ENCODE measurements around the gene PP2D1. TPM values are rescaled to one million over a fixed set of nuclear protein-coding genes. Genes with fewer than 3 reads are reported as not detected.

Gene PP2D1
- total and polyA plus RNA-seq, 9 of the 15 experiments (the other 6 are each of a cell fraction or from before 2014, with no cell fraction given), result 0.07 to 0.10 TPM; not detected in 7

- peak; percentile 81 for TF ChIP-seq ATF3 (IDR thresholded peaks at IDR 0.05)
- TF ChIP-seq ATF3 (CRISPR knock-in tag; conservative IDR thresholded peaks at IDR 0.05), result no peak
- peak; percentile 81 for TF ChIP-seq MEIS2 (IDR thresholded peaks at IDR 0.05; ENCODE audit: partially characterized antibody)
- TF ChIP-seq ARID3B (CRISPR knock-in tag; IDR thresholded peaks at IDR 0.05; ENCODE audit: borderline replicate concordance), result no peak
- peak in 1 of 2 experiments; percentile 65; a peak in 2 of 4 replicates for TF ChIP-seq FOXA3 (CRISPR knock-in tag; conservative IDR thresholded peaks at IDR 0.05 in 1 of 2, IDR thresholded peaks at IDR 0.05 in 1 of 2)
- no peak for TF ChIP-seq MCM5 (IDR thresholded peaks at IDR 0.05; ENCODE audit: low read depth)
- TF ChIP-seq SMAD2 (IDR thresholded peaks at IDR 0.05; ENCODE audit: low read depth, low read length), result no peak
- 0 out of 4 replicates have a peak, but pooled peaks of 1 of the 2 experiments have one; percentile 18 for TF ChIP-seq NRF1 (conservative IDR thresholded peaks at IDR 0.05 in 1 of 2, IDR thresholded peaks at IDR 0.05 in 1 of 2)
- TF ChIP-seq PHF20 (IDR thresholded peaks at IDR 0.05; ENCODE audit: partially characterized antibody), result no peak
- peak in 1 of 2 experiments; percentile 71; a peak in 1 of 3 replicates for TF ChIP-seq CBX3 (IDR thresholded peaks at IDR 0.05; ENCODE audit: borderline replicate concordance in 1 of 2, low read length in 2 of 2)
- TF ChIP-seq RNF219 (CRISPR knock-in tag; IDR thresholded peaks at IDR 0.05), result no peak
- TF ChIP-seq SMAD1 (IDR thresholded peaks at IDR 0.05; ENCODE audit: low read depth, low read length, partially characterized antibody), result no peak
- TF ChIP-seq PYGO2 (tag; IDR thresholded peaks at IDR 0.05), result no peak
- TF ChIP-seq PHF21A (IDR thresholded peaks at IDR 0.05; ENCODE audit: borderline replicate concordance, low read depth), result no peak
- TF ChIP-seq TAF7 (tag; IDR thresholded peaks at IDR 0.05), result no peak
- TF ChIP-seq HOXB6 (CRISPR knock-in tag; IDR thresholded peaks at IDR 0.05; ENCODE audit: borderline replicate concordance), result no peak
- TF ChIP-seq TCF7L2 (IDR thresholded peaks at IDR 0.05; ENCODE audit: low read depth, low read length), result no peak
- no peak for TF ChIP-seq PHB (CRISPR knock-in tag; IDR thresholded peaks at IDR 0.05)
- TF ChIP-seq KAT8 (IDR thresholded peaks at IDR 0.05; ENCODE audit: low read depth), result no peak
- peak; percentile 49 for TF ChIP-seq TAL1 (IDR thresholded peaks at IDR 0.05)
- TF ChIP-seq RBM25 (IDR thresholded peaks at IDR 0.05; ENCODE audit: low read depth, low read length, severe bottlenecking), result no peak
- peak; percentile 44; the same call in 1 of the 2 replicates for TF ChIP-seq CREB1 (IDR thresholded peaks at IDR 0.05)
- no peak for TF ChIP-seq CREB1 (CRISPR knock-in tag; IDR thresholded peaks at IDR 0.05)
- no peak; the same call in 1 of the 2 replicates for TF ChIP-seq BACH1 (tag; IDR thresholded peaks at IDR 0.05)
- no peak for TF ChIP-seq THRAP3 (IDR thresholded peaks at IDR 0.05; ENCODE audit: borderline replicate concordance)
These were observed 74.4 kb downstream of the PP2D1 start (continued) for GRCh38 chr3:19937459-19938294.

Data from K562 (cell line).